ENCODE results near the gene SETBP1. TPM values are rescaled to one million over a fixed set of nuclear protein-coding genes. Genes with fewer than 3 reads are reported as not detected.

Gene SETBP1
- polyA plus RNA-seq, 1 experiment, result 2.9 TPM

DNA sequence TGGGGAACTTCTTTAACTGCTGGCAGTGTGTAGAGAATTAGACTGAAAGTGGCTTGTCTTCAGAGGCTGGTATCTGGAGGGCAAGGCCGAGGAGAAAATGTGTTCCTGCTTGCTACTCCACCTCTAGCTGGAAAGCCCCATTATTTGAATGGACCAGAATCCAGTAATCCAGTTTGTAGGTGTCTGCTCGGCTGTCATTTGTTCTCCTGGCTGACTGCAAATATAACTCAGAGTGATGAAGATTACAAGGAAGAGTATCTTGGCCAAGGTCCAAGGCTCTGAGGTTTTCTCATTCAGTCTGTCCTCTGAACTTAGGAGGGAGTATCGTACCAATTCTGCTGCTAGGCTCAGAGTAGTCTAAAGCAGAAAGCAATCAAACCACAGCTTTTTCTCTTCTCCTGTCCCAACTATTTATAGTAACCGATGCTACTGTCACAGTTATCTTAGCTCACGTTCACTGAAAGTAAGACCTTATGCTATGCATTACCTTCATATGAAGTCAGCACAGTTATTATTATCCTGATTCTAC, 228.6 kb downstream of the SETBP1 start:
- no peak for DNase-seq (ENCODE audit: low read depth)
- TF ChIP-seq, protein P1, sequence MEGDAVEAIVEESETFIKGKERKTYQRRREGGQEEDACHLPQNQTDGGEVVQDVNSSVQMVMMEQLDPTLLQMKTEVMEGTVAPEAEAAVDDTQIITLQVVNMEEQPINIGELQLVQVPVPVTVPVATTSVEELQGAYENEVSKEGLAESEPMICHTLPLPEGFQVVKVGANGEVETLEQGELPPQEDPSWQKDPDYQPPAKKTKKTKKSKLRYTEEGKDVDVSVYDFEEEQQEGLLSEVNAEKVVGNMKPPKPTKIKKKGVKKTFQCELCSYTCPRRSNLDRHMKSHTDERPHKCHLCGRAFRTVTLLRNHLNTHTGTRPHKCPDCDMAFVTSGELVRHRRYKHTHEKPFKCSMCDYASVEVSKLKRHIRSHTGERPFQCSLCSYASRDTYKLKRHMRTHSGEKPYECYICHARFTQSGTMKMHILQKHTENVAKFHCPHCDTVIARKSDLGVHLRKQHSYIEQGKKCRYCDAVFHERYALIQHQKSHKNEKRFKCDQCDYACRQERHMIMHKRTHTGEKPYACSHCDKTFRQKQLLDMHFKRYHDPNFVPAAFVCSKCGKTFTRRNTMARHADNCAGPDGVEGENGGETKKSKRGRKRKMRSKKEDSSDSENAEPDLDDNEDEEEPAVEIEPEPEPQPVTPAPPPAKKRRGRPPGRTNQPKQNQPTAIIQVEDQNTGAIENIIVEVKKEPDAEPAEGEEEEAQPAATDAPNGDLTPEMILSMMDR (IDR thresholded peaks at IDR 0.05; ENCODE audit: insufficient read depth, low read depth, low read length), result no peak
- ChIA-PET POLR2A (no interaction called here), CTCF (interaction anchor here (1.3 kb wide), 1 partner anchor 10 kb away, joined by 3 read pairs; no protein-coding TSS in a partner anchor)
- Histone ChIP-seq H3K36me3 (ENCODE audit: control insufficient read depth, insufficient read depth, low read length) (no peaks in the 10 kb centered on the region), H3K27me3 (ENCODE audit: control insufficient read depth, insufficient read depth, low read length) (peaks cover 3% of the 10 kb centered on the region; the same call in 1 of the 2 replicates), H3K4me3 (ENCODE audit: low read depth, low read length) (no peak overlapping the region)

DNA sequence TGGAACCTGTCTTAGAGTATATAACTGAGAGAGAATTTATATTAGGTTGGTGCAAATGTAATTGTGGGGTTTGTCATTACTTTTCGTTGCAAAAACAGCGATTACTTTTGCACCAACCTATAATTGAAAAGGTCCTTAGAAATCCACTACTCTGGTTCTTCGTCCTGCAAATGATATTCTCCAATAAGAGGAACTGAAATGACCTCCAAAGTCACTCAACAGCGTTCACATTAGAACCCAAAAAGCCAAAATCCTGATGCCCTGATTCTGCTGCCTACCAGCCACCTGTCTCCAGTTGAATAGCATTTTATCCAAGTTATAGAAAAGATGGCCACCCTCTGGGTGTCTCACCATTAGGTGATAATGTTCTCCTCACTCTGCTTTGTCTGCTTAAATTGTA, 230.6 kb downstream of the SETBP1 start:
- Histone ChIP-seq H3K4me3 (ENCODE audit: low read depth, low read length) (no peak overlapping the region), H3K36me3 (ENCODE audit: control insufficient read depth, insufficient read depth, low read length) (no peaks in the 10 kb centered on the region), H3K27me3 (ENCODE audit: control insufficient read depth, insufficient read depth, low read length) (peaks cover 3% of the 10 kb centered on the region; the same call in 1 of the 2 replicates)
- TF ChIP-seq, protein P1 (IDR thresholded peaks at IDR 0.05; ENCODE audit: insufficient read depth, low read depth, low read length), result no peak
- ChIA-PET CTCF (interaction anchor here (1.1 kb wide), 1 partner anchor 14 kb away, joined by 8 read pairs; no protein-coding TSS in a partner anchor), POLR2A (no interaction called here)
- no peak for DNase-seq (ENCODE audit: low read depth)

DNA sequence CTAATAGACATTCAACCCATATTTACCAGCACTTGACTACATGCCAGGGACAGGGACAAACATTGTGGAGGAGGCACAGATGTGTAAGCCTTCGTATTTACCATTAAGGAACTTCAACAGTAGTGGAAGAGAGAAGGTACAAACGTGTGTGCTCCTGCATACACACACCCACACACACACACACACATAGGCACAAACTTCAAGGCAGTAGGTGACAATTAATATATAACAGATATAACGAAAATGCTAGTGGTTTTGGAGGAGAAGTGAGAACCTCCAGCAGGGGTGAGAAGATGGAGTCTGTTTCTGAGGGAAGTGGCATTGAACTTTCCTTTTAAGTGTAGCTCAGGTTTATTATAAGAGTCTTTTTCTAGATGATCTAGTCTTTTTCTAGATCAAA, 231.1 kb downstream of the SETBP1 start:
- ChIA-PET POLR2A (no interaction called here), CTCF (no interaction called here)
- no peak for DNase-seq (ENCODE audit: low read depth)
- TF ChIP-seq, protein P1 (IDR thresholded peaks at IDR 0.05; ENCODE audit: insufficient read depth, low read depth, low read length), result no peak
- Histone ChIP-seq H3K4me3 (ENCODE audit: low read depth, low read length) (no peak overlapping the region), H3K36me3 (ENCODE audit: control insufficient read depth, insufficient read depth, low read length) (no peaks in the 10 kb centered on the region), H3K27me3 (ENCODE audit: control insufficient read depth, insufficient read depth, low read length) (peaks cover 3% of the 10 kb centered on the region; the same call in 1 of the 2 replicates)

DNA sequence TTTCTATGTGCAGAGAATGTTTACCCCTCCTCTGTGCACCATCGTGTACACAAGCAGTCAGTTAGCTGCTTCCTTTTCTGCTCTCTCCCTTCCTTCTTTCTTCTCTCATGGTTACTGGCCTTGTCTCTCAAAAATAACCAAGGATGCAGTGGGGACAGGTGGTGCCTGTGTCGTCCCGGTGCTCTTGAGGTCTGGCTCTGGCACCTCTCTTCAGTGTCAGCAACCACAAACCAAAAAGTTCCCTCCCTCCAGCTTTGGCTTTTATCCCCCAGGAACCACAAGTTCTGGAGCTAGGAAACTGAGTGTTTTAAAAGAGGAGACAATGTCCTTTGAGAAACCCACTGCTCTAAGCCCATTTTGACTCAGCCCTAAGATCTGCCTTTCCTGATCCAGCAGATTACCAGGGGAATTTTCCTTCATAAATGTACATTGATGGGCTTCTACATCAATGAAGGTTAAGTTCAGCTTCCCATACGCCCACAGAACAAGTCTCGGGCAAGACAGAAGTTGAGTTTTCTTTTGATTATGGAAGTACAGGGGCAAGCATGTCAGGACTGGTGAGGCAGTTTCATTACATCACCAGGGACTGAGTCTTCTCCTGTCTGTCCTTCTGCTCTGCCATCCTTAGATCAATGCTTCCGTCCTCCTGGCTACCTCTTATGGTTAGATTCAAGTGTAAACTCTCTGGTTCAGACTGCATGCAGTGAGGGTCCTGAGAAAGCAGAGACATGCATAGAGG, 232.2 kb downstream of the SETBP1 start:
- CTCF ChIA-PET, result no interaction called here

DNA sequence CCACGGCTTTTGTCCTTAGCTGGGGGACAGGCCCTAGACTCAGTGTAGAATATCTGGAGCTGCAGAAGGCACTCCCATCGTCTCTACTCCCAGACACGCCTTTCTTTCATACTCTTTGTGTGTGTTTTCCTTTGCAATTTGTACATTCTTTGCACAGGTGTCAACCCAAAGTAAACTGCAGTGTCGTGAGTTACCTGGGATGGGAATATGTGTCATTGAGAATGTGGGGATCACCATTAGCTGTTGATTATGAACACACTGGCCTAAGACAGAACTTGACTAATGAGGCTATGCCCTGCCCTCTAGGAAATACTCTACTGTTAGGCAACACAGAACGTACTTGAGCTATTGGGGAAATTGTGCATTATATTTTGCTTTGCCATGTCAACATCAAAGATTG, 233.3 kb downstream of the SETBP1 start:
- H3K36me3 ChIP-seq (ENCODE audit: control insufficient read depth, insufficient read depth, low read length), result no peaks in the 10 kb centered on the region
- ChIA-PET POLR2A (no interaction called here), CTCF (interaction anchor here (0.7 to 0.8 kb wide), 2 partner anchors 597 to 816 kb away, joined by 3 read pairs; no protein-coding TSS in a partner anchor)
- peaks cover 3% of the 10 kb centered on the region; the same call in 1 of the 2 replicates for H3K27me3 ChIP-seq (ENCODE audit: control insufficient read depth, insufficient read depth, low read length)
- H3K4me3 ChIP-seq (ENCODE audit: low read depth, low read length), result no peak overlapping the region
- TF ChIP-seq, protein P1 (IDR thresholded peaks at IDR 0.05; ENCODE audit: insufficient read depth, low read depth, low read length), result no peak
- DNase-seq (ENCODE audit: low read depth), result no peak

More for the DNA sequence above, 232.2 kb downstream of the SETBP1 start:
- Histone ChIP-seq H3K4me3 (ENCODE audit: low read depth, low read length) (no peak overlapping the region), H3K36me3 (ENCODE audit: control insufficient read depth, insufficient read depth, low read length) (no peaks in the 10 kb centered on the region), H3K27me3 (ENCODE audit: control insufficient read depth, insufficient read depth, low read length) (peaks cover 3% of the 10 kb centered on the region; the same call in 1 of the 2 replicates)
- POLR2A ChIA-PET, result no interaction called here
- DNase-seq (ENCODE audit: low read depth), result no peak
- TF ChIP-seq, protein P1 (IDR thresholded peaks at IDR 0.05; ENCODE audit: insufficient read depth, low read depth, low read length), result no peak

Measured in BJ (cell line).